HepG2 (cell line): ENCODE data around the gene DENND4B. TPM values are rescaled to one million over a fixed set of nuclear protein-coding genes. Genes with fewer than 3 reads are reported as not detected.
A peak's percentile ranks its signal among the peaks of the same experiment; 100 is the strongest.

ENCODE experiments used
- BHLHE40 ChIP-seq: IDR thresholded peaks from 2 replicates; pipeline ENCODE4 v1.6.1; 2011; ENCODE audit warnings: low read length, improper control_type of control experiment
- CERS6 ChIP-seq: sonication (generic); formaldehyde crosslinking; IDR thresholded peaks from 2 replicates; pipeline ENCODE4 v1.5.0; 2020; ENCODE audit warnings: missing genetic modification reagents
- CHD2 ChIP-seq: IDR thresholded peaks from 2 replicates; pipeline ENCODE4 v1.6.1; 2011; ENCODE audit warnings: low read depth, low read length, improper control_type of control experiment
- HMGA1 ChIP-seq: sonication (generic); formaldehyde crosslinking; conservative IDR thresholded peaks from 2 replicates; pipeline ENCODE4 v1.4.0; 2020; ENCODE audit warnings: missing genetic modification reagents
- PAF1 ChIP-seq: IDR thresholded peaks from 2 replicates; pipeline ENCODE4 v1.6.1; 2016; ENCODE audit warnings: missing genetic modification reagents, missing compliant biosample characterization
- SOX5 ChIP-seq: IDR thresholded peaks from 2 replicates; pipeline ENCODE4 v1.6.1; 2016; ENCODE audit warnings: borderline replicate concordance
- TBL1XR1 ChIP-seq: fragments of 150-350 bp; IDR thresholded peaks from 2 replicates; pipeline ENCODE4 v1.6.1; 2014; ENCODE audit warnings: borderline replicate concordance, low read length; ENCODE audit not compliant: partially characterized antibody
- ZFP41 ChIP-seq: sonication (generic); formaldehyde crosslinking; IDR thresholded peaks from 2 replicates; pipeline ENCODE4 v1.4.0; 2020; ENCODE audit warnings: mild to moderate bottlenecking, missing genetic modification reagents, borderline replicate concordance
- ZNF225 ChIP-seq: sonication (generic); formaldehyde crosslinking; IDR thresholded peaks from 2 replicates; pipeline ENCODE4 v1.4.0; 2020; ENCODE audit warnings: mild to moderate bottlenecking, missing genetic modification reagents
- ZNF282 ChIP-seq: fragments of 450-650 bp; IDR thresholded peaks from 2 replicates; pipeline ENCODE4 v1.6.1; 2018; ENCODE audit not compliant: partially characterized antibody
- ZNF317 ChIP-seq: sonication (generic); formaldehyde crosslinking; IDR thresholded peaks from 2 replicates; pipeline ENCODE4 v1.5.0; 2020; ENCODE audit warnings: mild to moderate bottlenecking, missing genetic modification reagents
- ZNF432 ChIP-seq: sonication (generic); formaldehyde crosslinking; IDR thresholded peaks from 2 replicates; pipeline ENCODE4 v1.5.0; 2020; ENCODE audit warnings: missing genetic modification reagents, mild to moderate bottlenecking, borderline replicate concordance
- ZNF510 ChIP-seq: sonication (generic); formaldehyde crosslinking; IDR thresholded peaks from 2 replicates; pipeline ENCODE4 v1.4.0; 2020; ENCODE audit warnings: low read depth, mild to moderate bottlenecking, missing genetic modification reagents
- ZNF557 ChIP-seq: sonication (generic); formaldehyde crosslinking; IDR thresholded peaks from 2 replicates; pipeline ENCODE4 v1.4.0; 2020; ENCODE audit warnings: missing genetic modification reagents
- ZNF720 ChIP-seq: sonication (generic); formaldehyde crosslinking; IDR thresholded peaks from 2 replicates; pipeline ENCODE4 v1.4.0; 2020; ENCODE audit warnings: missing genetic modification reagents
- ZNF766 ChIP-seq: sonication (generic); formaldehyde crosslinking; IDR thresholded peaks from 2 replicates; pipeline ENCODE4 v1.5.0; 2020; ENCODE audit warnings: missing genetic modification reagents, borderline replicate concordance
- ZNF790 ChIP-seq: sonication (generic); formaldehyde crosslinking; IDR thresholded peaks from 2 replicates; pipeline ENCODE4 v1.8.0; 2022; ENCODE audit warnings: missing genetic modification reagents, mild to moderate bottlenecking, borderline replicate concordance
- ZNF878 ChIP-seq: sonication (generic); formaldehyde crosslinking; IDR thresholded peaks from 2 replicates; pipeline ENCODE4 v1.8.1; 2023; ENCODE audit warnings: mild to moderate bottlenecking, missing genetic modification reagents, moderate library complexity
- polyA plus RNA-seq, 8 experiments: library from polyadenylated mRNA; depleted of rRNA in 3 of 8; stranded (reverse) in 7 of 8; unstranded in 1 of 8; fragments of >200 nt; fragmentation: Illumina TruSeq in 4 of 8; extraction: Trizol in 4 of 8; gene quantifications; 2 replicates each; pipeline versions ENCODE4 v1.2.1 to v1.2.3, GENCODE V29; 2011 to 2016; ENCODE audit warnings: low read depth in 4 of 8, missing spikeins in 1 of 8, mixed read lengths in 1 of 8; ENCODE audit not compliant: insufficient read depth in 1 of 8
- total RNA-seq, 5 experiments: library from RNA; depleted of rRNA; stranded (reverse); fragments of >200 nt; fragmentation: Illumina TruSeq; extraction: Trizol; gene quantifications; 2 replicates each; pipeline ENCODE4 v1.2.3, GENCODE V29; 2016; ENCODE audit warnings: low read depth in 1 of 5
- TF ChIP-seq, protein P1 (sequence below): sonication (generic); formaldehyde crosslinking; IDR thresholded peaks from 2 replicates; pipeline ENCODE4 v1.5.0; 2020; ENCODE audit warnings: missing genetic modification reagents
- TF ChIP-seq, protein P2 (sequence below), 2 experiments: IDR thresholded peaks; 2 replicates each; pipeline ENCODE4 v1.6.1; 2011 to 2012; ENCODE audit warnings: low read length in 2 of 2, borderline replicate concordance in 1 of 2, low read depth in 1 of 2, mild to moderate bottlenecking in 1 of 2, moderate library complexity in 1 of 2
- TF ChIP-seq, protein P3 (sequence below): sonication (generic); formaldehyde crosslinking; IDR thresholded peaks from 2 replicates; pipeline ENCODE4 v1.5.1; 2020; ENCODE audit warnings: mild to moderate bottlenecking, missing genetic modification reagents, borderline replicate concordance

The DENND4B gene
- total and polyA plus RNA-seq, 2 of the 13 experiments (the other 11 are each of a cell fraction or from before 2014, with no cell fraction given), result 15.1 to 20.3 TPM

GRCh38 chr1:153946622-153947241, at the start of gene DENND4B (continued):
- TF ChIP-seq, protein P1, sequence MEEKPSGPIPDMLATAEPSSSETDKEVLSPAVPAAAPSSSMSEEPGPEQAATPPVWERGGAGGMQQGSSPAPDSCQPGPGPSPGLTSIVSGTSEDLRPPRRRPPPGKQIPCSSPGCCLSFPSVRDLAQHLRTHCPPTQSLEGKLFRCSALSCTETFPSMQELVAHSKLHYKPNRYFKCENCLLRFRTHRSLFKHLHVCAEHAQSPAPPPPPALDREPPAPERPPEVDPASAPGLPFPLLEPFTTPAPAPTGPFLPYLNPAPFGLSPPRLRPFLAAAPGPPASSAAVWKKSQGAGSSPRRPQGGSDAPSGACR (CRISPR knock-in tag), result peak; percentile 6; the same call in 1 of the 2 replicates
- TF ChIP-seq HMGA1 (CRISPR knock-in tag) (no peak), CERS6 (CRISPR knock-in tag) (no peak), ZNF432 (CRISPR knock-in tag) (no peak), ZFP41 (CRISPR knock-in tag) (no peak), ZNF225 (CRISPR knock-in tag) (0 out of 2 replicates have a peak, but pooled peaks have one; percentile 49), ZNF557 (CRISPR knock-in tag) (no peak), BHLHE40 (peak; percentile 79), PAF1 (CRISPR knock-in tag) (0 out of 2 replicates have a peak, but pooled peaks have one; percentile 58), ZNF878 (CRISPR knock-in tag) (no peak), TBL1XR1 (no peak), ZNF790 (no peak), SOX5 (CRISPR knock-in tag) (peak; percentile 56; the same call in 1 of the 2 replicates), ZNF317 (CRISPR knock-in tag) (no peak), ZNF720 (CRISPR knock-in tag) (no peak), ZNF282 (no peak), ZNF766 (no peak), ZNF510 (CRISPR knock-in tag) (no peak), CHD2 (no peak)
- TF ChIP-seq, protein P2, sequence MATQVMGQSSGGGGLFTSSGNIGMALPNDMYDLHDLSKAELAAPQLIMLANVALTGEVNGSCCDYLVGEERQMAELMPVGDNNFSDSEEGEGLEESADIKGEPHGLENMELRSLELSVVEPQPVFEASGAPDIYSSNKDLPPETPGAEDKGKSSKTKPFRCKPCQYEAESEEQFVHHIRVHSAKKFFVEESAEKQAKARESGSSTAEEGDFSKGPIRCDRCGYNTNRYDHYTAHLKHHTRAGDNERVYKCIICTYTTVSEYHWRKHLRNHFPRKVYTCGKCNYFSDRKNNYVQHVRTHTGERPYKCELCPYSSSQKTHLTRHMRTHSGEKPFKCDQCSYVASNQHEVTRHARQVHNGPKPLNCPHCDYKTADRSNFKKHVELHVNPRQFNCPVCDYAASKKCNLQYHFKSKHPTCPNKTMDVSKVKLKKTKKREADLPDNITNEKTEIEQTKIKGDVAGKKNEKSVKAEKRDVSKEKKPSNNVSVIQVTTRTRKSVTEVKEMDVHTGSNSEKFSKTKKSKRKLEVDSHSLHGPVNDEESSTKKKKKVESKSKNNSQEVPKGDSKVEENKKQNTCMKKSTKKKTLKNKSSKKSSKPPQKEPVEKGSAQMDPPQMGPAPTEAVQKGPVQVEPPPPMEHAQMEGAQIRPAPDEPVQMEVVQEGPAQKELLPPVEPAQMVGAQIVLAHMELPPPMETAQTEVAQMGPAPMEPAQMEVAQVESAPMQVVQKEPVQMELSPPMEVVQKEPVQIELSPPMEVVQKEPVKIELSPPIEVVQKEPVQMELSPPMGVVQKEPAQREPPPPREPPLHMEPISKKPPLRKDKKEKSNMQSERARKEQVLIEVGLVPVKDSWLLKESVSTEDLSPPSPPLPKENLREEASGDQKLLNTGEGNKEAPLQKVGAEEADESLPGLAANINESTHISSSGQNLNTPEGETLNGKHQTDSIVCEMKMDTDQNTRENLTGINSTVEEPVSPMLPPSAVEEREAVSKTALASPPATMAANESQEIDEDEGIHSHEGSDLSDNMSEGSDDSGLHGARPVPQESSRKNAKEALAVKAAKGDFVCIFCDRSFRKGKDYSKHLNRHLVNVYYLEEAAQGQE (IDR thresholded peaks at IDR 0.05; ENCODE audit: borderline replicate concordance in 1 of 2, low read depth in 1 of 2, low read length in 2 of 2), result no peak
- TF ChIP-seq, protein P3, sequence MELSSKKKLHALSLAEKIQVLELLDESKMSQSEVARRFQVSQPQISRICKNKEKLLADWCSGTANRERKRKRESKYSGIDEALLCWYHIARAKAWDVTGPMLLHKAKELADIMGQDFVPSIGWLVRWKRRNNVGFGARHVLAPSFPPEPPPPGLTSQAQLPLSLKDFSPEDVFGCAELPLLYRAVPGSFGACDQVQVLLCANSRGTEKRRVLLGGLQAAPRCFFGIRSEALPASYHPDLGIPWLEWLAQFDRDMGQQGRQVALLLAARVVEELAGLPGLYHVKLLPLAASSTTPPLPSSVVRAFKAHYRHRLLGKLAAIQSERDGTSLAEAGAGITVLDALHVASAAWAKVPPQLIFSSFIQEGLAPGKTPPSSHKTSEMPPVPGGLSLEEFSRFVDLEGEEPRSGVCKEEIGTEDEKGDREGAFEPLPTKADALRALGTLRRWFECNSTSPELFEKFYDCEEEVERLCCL (CRISPR knock-in tag), result no peak
